Non-pigmented ciliary epithelial cell (primary cell): ENCODE measurements around the gene GPR156.
"Not testable (repeated sequence)": the region's sequence is repeated elsewhere in the genome, so short reads cannot be mapped to it uniquely, and the experiment has no call there.

ENCODE experiments used
- DNase-seq: peaks from one replicate; pipeline ENCODE4 v3.0.0-alpha.2; 2010; ENCODE audit warnings: low read depth

GPR156 gene

GRCh38 chr3:120284747-120285507, at the start of gene GPR156:
Gene GPR156 (minus strand): TSS chr3:120285222. CDS start chr3:120244098, 41,124 bp downstream.
- no peak for DNase-seq

GRCh38 chr3:120332646-120333045, 47.6 kb upstream of the GPR156 start:
- no peak for DNase-seq

GRCh38 chr3:120331076-120331475, 46.1 kb upstream of the GPR156 start:
- DNase-seq = no peak

GRCh38 chr3:120326784-120327183, 41.8 kb upstream of the GPR156 start:
- DNase-seq = no peak

- DNase-seq = no peak
Observed at GRCh38 chr3:120324190-120324589, 39.2 kb upstream of the GPR156 start.

- not testable (repeated sequence) for DNase-seq
Observed at GRCh38 chr3:120323761-120324160, 38.7 kb upstream of the GPR156 start.

- no peak for DNase-seq
Observed at GRCh38 chr3:120311863-120312794, 27.1 kb upstream of the GPR156 start.

GRCh38 chr3:120306519-120307455, 21.8 kb upstream of the GPR156 start:
- DNase-seq = no peak

- no peak for DNase-seq
Observed at GRCh38 chr3:120304616-120305015, 19.6 kb upstream of the GPR156 start.

GRCh38 chr3:120302361-120302760, 17.3 kb upstream of the GPR156 start:
- DNase-seq = no peak

GRCh38 chr3:120300971-120301370, 15.9 kb upstream of the GPR156 start:
- no peak for DNase-seq

GRCh38 chr3:120299403-120299802, 14.4 kb upstream of the GPR156 start:
- no peak for DNase-seq

GRCh38 chr3:120298996-120299395, 14.0 kb upstream of the GPR156 start:
- no peak for DNase-seq

GRCh38 chr3:120291552-120291951, 6.5 kb upstream of the GPR156 start:
- DNase-seq = peak; percentile 4

GRCh38 chr3:120289636-120290035, 4.6 kb upstream of the GPR156 start:
- DNase-seq = no peak

GRCh38 chr3:120286465-120286864, 1.4 kb upstream of the GPR156 start:
- no peak for DNase-seq

GRCh38 chr3:120285508-120285841, 453 bp upstream of the GPR156 start:
- DNase-seq = no peak

- no peak for DNase-seq
Observed at GRCh38 chr3:120281261-120281660, 3.8 kb downstream of the GPR156 start.

- DNase-seq = no peak
Observed at GRCh38 chr3:120280566-120280965, 4.5 kb downstream of the GPR156 start.

- no peak for DNase-seq
Observed at GRCh38 chr3:120280026-120280425, 5.0 kb downstream of the GPR156 start.

- DNase-seq = no peak
Observed at GRCh38 chr3:120276767-120277166, 8.3 kb downstream of the GPR156 start.

- no peak for DNase-seq
Observed at GRCh38 chr3:120275618-120276017, 9.4 kb downstream of the GPR156 start.
